ENCODE data around the gene LIPH. TPM values are rescaled to one million over a fixed set of nuclear protein-coding genes. Genes with fewer than 3 reads are reported as not detected.

Gene LIPH
- total RNA-seq, 4 donors from 2014 or later, result 0.31 to 1.2 (median 0.58) TPM; not detected in 1

- no peaks in the 10 kb centered on the region for H3K4me1 ChIP-seq
- ATAC-seq, result no peak
Observed at GRCh38 chr3:185489462-185489861, 62.9 kb downstream of the LIPH start.

GRCh38 chr3:185488465-185488864 is 63.9 kb downstream of the LIPH start:
- TF ChIP-seq EP300 (IDR thresholded peaks at IDR 0.05), result no peak
- TF ChIP-seq POLR2AphosphoS5 (IDR thresholded peaks at IDR 0.05), result no peak
- TF ChIP-seq POLR2A (IDR thresholded peaks at IDR 0.05), result no peak
- TF ChIP-seq, protein P1, sequence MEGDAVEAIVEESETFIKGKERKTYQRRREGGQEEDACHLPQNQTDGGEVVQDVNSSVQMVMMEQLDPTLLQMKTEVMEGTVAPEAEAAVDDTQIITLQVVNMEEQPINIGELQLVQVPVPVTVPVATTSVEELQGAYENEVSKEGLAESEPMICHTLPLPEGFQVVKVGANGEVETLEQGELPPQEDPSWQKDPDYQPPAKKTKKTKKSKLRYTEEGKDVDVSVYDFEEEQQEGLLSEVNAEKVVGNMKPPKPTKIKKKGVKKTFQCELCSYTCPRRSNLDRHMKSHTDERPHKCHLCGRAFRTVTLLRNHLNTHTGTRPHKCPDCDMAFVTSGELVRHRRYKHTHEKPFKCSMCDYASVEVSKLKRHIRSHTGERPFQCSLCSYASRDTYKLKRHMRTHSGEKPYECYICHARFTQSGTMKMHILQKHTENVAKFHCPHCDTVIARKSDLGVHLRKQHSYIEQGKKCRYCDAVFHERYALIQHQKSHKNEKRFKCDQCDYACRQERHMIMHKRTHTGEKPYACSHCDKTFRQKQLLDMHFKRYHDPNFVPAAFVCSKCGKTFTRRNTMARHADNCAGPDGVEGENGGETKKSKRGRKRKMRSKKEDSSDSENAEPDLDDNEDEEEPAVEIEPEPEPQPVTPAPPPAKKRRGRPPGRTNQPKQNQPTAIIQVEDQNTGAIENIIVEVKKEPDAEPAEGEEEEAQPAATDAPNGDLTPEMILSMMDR (IDR thresholded peaks at IDR 0.05), result no peak
- ATAC-seq, result no peak
- Histone ChIP-seq H3K27ac (no peak overlapping the region), H3K27me3 (no peaks in the 10 kb centered on the region), H3K4me1 (no peaks in the 10 kb centered on the region), H3K36me3 (peaks cover 2 to 81% of the 10 kb centered on the region in 2 donors), H3K9me3 (no peaks in the 10 kb centered on the region), H3K4me3 (no peak overlapping the region)
- WGBS, 2 donors (ENCODE audit: low coverage in 1 of 2), result 100% methylated on average over 1 to 2 of the region's 5 CpGs

More at GRCh38 chr3:185489462-185489861, 62.9 kb downstream of the LIPH start:
- no peaks in the 10 kb centered on the region for H3K9me3 ChIP-seq
- H3K4me3 ChIP-seq, result no peak overlapping the region
- peaks cover 2 to 91% of the 10 kb centered on the region in 2 donors for H3K36me3 ChIP-seq
- no peaks in the 10 kb centered on the region for H3K27me3 ChIP-seq
- H3K27ac ChIP-seq, result no peak overlapping the region
- 67 to 82% methylated on average over 3 of the region's 3 CpGs for WGBS, 2 donors (ENCODE audit: low coverage in 1 of 2)
- TF ChIP-seq EP300 (IDR thresholded peaks at IDR 0.05) (no peak), POLR2A (IDR thresholded peaks at IDR 0.05) (no peak), POLR2AphosphoS5 (IDR thresholded peaks at IDR 0.05) (no peak)
- TF ChIP-seq, protein P1 (IDR thresholded peaks at IDR 0.05), result no peak

DNA sequence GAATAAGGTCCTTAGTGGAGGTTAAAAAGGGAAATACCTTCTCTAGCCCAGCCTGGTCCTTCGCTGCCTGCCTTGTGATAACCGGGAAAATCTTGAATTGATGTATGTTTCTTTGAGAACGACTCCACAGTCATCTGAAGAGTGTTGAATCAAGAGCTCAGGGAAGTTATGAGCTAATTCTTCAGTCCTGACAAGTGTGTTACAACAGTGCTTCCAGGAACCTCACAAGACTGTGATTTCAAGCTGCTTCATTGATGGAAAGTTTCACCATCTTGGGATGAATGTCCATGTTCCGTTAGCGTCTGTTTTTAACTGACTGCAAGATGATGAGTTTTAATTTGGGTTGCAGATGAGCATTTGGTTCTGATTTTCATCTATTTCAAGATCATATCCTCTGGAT is 66.0 kb downstream of the LIPH start:
- TF ChIP-seq POLR2AphosphoS5 (IDR thresholded peaks at IDR 0.05), result no peak
- no peak for TF ChIP-seq POLR2A (IDR thresholded peaks at IDR 0.05)
- TF ChIP-seq EP300 (IDR thresholded peaks at IDR 0.05), result no peak
- TF ChIP-seq, protein P1 (IDR thresholded peaks at IDR 0.05), result no peak
- no peaks in the 10 kb centered on the region for H3K9me3 ChIP-seq
- WGBS, 2 donors (ENCODE audit: low coverage in 1 of 2), result 85 to 92% methylated on average over 5 of the region's 5 CpGs
- no peak overlapping the region for H3K27ac ChIP-seq
- no peaks in the 10 kb centered on the region for H3K27me3 ChIP-seq
- no peak overlapping the region for H3K4me3 ChIP-seq
- H3K36me3 ChIP-seq, result peaks cover 2 to 82% of the 10 kb centered on the region in 2 donors
- no peak for ATAC-seq
- H3K4me1 ChIP-seq, result no peaks in the 10 kb centered on the region

- H3K4me1 ChIP-seq, result no peaks in the 10 kb centered on the region
- no peak overlapping the region for H3K4me3 ChIP-seq
- WGBS, 2 donors (ENCODE audit: low coverage in 1 of 2), result 79 to 82% methylated on average over 3 of the region's 3 CpGs
- no peak for TF ChIP-seq EP300 (IDR thresholded peaks at IDR 0.05)
- TF ChIP-seq, protein P1 (IDR thresholded peaks at IDR 0.05), result no peak
- TF ChIP-seq POLR2AphosphoS5 (IDR thresholded peaks at IDR 0.05), result no peak
- TF ChIP-seq POLR2A (IDR thresholded peaks at IDR 0.05), result no peak
- ATAC-seq, result no peak
- H3K36me3 ChIP-seq, result peaks cover 0 to 81% of the 10 kb centered on the region in 2 donors
- no peak overlapping the region for H3K27ac ChIP-seq
- no peaks in the 10 kb centered on the region for H3K9me3 ChIP-seq
- H3K27me3 ChIP-seq, result no peaks in the 10 kb centered on the region
Observed at GRCh38 chr3:185484296-185484695, 68.1 kb downstream of the LIPH start.

DNA sequence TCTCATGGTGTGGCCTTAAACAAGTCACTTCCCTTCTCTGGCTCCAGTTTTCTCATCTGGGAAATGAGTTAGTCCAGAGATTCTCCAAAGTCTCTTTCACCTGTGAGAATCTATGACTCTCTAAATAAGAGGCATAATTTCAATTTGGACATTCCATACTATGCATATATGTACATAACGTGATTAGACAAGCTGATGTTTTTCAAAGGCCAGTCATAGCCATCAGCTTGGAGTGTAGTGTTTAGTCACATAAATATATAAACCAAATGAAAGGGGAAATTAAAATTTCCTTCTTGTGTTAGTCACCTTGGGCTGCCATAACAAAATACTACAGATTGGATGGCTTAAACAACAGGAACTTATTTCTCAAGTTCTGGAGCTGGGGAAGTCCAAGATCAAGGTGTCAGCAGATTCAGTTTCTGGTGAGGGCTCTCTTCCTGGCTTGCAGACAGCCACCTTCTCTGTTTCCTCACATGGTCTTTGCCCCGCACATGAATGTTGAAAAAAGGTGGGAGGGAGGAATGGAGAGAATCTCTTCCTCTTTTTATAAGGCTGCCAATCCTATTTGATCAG is 72.9 kb downstream of the LIPH start:
- no peak overlapping the region for H3K4me3 ChIP-seq
- ATAC-seq, result no peak
- 70 to 80% methylated on average over 2 of the region's 2 CpGs for WGBS, 2 donors (ENCODE audit: low coverage in 1 of 2)
- H3K4me1 ChIP-seq, result no peaks in the 10 kb centered on the region
- no peak overlapping the region for H3K27ac ChIP-seq
- TF ChIP-seq POLR2A (IDR thresholded peaks at IDR 0.05), result no peak
- H3K9me3 ChIP-seq, result no peaks in the 10 kb centered on the region
- peaks cover 0 to 86% of the 10 kb centered on the region in 2 donors for H3K36me3 ChIP-seq
- H3K27me3 ChIP-seq, result no peaks in the 10 kb centered on the region

Data from gastroesophageal sphincter (tissue), 4 donors.